SK-N-SH treated with all-trans-retinoic acid at 6 μM for 48 hours (cell line): Measurements from ENCODE around the gene ZMYND8.

Experiments used
- ATAC-seq: fragments of 200-7000 bp; cut with Tn5 transposase; 3 replicates; pipeline ENCODE4 v1.9.1; 2020; ENCODE audit warnings: mild to moderate bottlenecking, moderate library complexity
- ARNTL ChIP-seq: fragments of 450-650 bp; formaldehyde crosslinking; IDR thresholded peaks from 2 replicates; pipeline ENCODE4 v1.5.0; 2020; ENCODE audit warnings: low read depth, mild to moderate bottlenecking, moderate library complexity, borderline replicate concordance
- BACH2 ChIP-seq: fragments of 250-450 bp; sonication (Bioruptor Pico); IDR thresholded peaks from 2 replicates; pipeline ENCODE4 v1.9.0; 2021; ENCODE audit warnings: mild to moderate bottlenecking, borderline replicate concordance
- CSDC2 ChIP-seq: fragments of 250-450 bp; sonication (Bioruptor Pico); IDR thresholded peaks from 2 replicates; pipeline ENCODE4 v1.5.0; 2020; ENCODE audit warnings: mild to moderate bottlenecking, moderate library complexity
- CSRNP3 ChIP-seq: fragments of 250-450 bp; sonication (Bioruptor Pico); IDR thresholded peaks from 2 replicates; pipeline ENCODE4 v1.5.1; 2021; ENCODE audit warnings: mild to moderate bottlenecking, moderate library complexity
- ESRRG ChIP-seq: fragments of 250-450 bp; sonication (Bioruptor Pico); IDR thresholded peaks from 2 replicates; pipeline ENCODE4 v1.6.1; 2021; ENCODE audit warnings: mild to moderate bottlenecking
- GLIS3 ChIP-seq: fragments of 250-450 bp; sonication (Bioruptor Pico); IDR thresholded peaks from 2 replicates; pipeline ENCODE4 v1.5.0; 2020; ENCODE audit warnings: mild to moderate bottlenecking, moderate library complexity
- ISL1 ChIP-seq: fragments of 250-450 bp; sonication (Bioruptor Pico); IDR thresholded peaks from 2 replicates; pipeline ENCODE4 v2.1.2; 2022; ENCODE audit warnings: mild to moderate bottlenecking, moderate library complexity
- OSR1 ChIP-seq: fragments of 250-450 bp; sonication (Bioruptor Pico); IDR thresholded peaks from 2 replicates; pipeline ENCODE4 v1.8.0; 2022; ENCODE audit warnings: moderate library complexity, mild to moderate bottlenecking, inconsistent platforms
- PATZ1 ChIP-seq: fragments of 250-450 bp; sonication (Bioruptor Pico); IDR thresholded peaks from 2 replicates; pipeline ENCODE4 v1.8.0; 2020; ENCODE audit warnings: mild to moderate bottlenecking, moderate library complexity, borderline replicate concordance
- PPARA ChIP-seq: fragments of 250-450 bp; sonication (Bioruptor Pico); IDR thresholded peaks from 2 replicates; pipeline ENCODE4 v1.5.0; 2020; ENCODE audit warnings: mild to moderate bottlenecking, borderline replicate concordance
- RARB ChIP-seq: fragments of 250-450 bp; sonication (Bioruptor Pico); IDR thresholded peaks from 2 replicates; pipeline ENCODE4 v1.8.0; 2021; ENCODE audit warnings: mild to moderate bottlenecking, moderate library complexity
- SNAI2 ChIP-seq: fragments of 250-450 bp; sonication (Bioruptor Pico); IDR thresholded peaks from 2 replicates; pipeline ENCODE4 v1.5.0; 2020; ENCODE audit warnings: mild to moderate bottlenecking, moderate library complexity
- TCF4 ChIP-seq: fragments of 250-450 bp; sonication (Bioruptor Pico); IDR thresholded peaks from 2 replicates; pipeline ENCODE4 v1.8.0; 2021; ENCODE audit warnings: mild to moderate bottlenecking, moderate library complexity, borderline replicate concordance
- TOX ChIP-seq: fragments of 250-450 bp; sonication (Bioruptor Pico); IDR thresholded peaks from 2 replicates; pipeline ENCODE4 v1.8.0; 2021; ENCODE audit warnings: mild to moderate bottlenecking, moderate library complexity, borderline replicate concordance
- ZC3H10 ChIP-seq: fragments of 250-450 bp; sonication (Bioruptor Pico); IDR thresholded peaks from 2 replicates; pipeline ENCODE4 v1.5.1; 2021; ENCODE audit warnings: mild to moderate bottlenecking, moderate library complexity
- ZFP3 ChIP-seq: fragments of 250-450 bp; sonication (Bioruptor Pico); IDR thresholded peaks from 2 replicates; pipeline ENCODE4 v1.5.0; 2020; ENCODE audit warnings: mild to moderate bottlenecking, moderate library complexity
- ZFP30 ChIP-seq: fragments of 450-650 bp; formaldehyde crosslinking; IDR thresholded peaks from 2 replicates; pipeline ENCODE4 v1.5.0; 2022; ENCODE audit warnings: mild to moderate bottlenecking, moderate library complexity
- ZNF565 ChIP-seq: fragments of 450-650 bp; formaldehyde crosslinking; conservative IDR thresholded peaks from 2 replicates; pipeline ENCODE4 v1.5.0; 2020; ENCODE audit warnings: low read depth, mild to moderate bottlenecking, moderate library complexity
- ZNF70 ChIP-seq: fragments of 450-650 bp; formaldehyde crosslinking; IDR thresholded peaks from 2 replicates; pipeline ENCODE4 v1.5.0; 2020; ENCODE audit warnings: mild to moderate bottlenecking, moderate library complexity
- ZNF8 ChIP-seq: fragments of 450-650 bp; formaldehyde crosslinking; IDR thresholded peaks from 2 replicates; pipeline ENCODE4 v1.5.0; 2020; ENCODE audit warnings: mild to moderate bottlenecking, moderate library complexity
- TF ChIP-seq, protein P1 (sequence below): fragments of 250-450 bp; sonication (Bioruptor Pico); IDR thresholded peaks from 2 replicates; pipeline ENCODE4 v1.5.0; 2020; ENCODE audit warnings: mild to moderate bottlenecking, moderate library complexity

ZMYND8 gene

GRCh38 chr20:47230811-47231256, 125.7 kb downstream of the ZMYND8 start (continued):
- TF ChIP-seq, protein P1, sequence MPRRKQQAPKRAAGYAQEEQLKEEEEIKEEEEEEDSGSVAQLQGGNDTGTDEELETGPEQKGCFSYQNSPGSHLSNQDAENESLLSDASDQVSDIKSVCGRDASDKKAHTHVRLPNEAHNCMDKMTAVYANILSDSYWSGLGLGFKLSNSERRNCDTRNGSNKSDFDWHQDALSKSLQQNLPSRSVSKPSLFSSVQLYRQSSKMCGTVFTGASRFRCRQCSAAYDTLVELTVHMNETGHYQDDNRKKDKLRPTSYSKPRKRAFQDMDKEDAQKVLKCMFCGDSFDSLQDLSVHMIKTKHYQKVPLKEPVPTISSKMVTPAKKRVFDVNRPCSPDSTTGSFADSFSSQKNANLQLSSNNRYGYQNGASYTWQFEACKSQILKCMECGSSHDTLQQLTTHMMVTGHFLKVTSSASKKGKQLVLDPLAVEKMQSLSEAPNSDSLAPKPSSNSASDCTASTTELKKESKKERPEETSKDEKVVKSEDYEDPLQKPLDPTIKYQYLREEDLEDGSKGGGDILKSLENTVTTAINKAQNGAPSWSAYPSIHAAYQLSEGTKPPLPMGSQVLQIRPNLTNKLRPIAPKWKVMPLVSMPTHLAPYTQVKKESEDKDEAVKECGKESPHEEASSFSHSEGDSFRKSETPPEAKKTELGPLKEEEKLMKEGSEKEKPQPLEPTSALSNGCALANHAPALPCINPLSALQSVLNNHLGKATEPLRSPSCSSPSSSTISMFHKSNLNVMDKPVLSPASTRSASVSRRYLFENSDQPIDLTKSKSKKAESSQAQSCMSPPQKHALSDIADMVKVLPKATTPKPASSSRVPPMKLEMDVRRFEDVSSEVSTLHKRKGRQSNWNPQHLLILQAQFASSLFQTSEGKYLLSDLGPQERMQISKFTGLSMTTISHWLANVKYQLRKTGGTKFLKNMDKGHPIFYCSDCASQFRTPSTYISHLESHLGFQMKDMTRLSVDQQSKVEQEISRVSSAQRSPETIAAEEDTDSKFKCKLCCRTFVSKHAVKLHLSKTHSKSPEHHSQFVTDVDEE (CRISPR knock-in tag): no peak
- no peak for TF ChIP-seq GLIS3 (CRISPR knock-in tag)
- TF ChIP-seq ESRRG (CRISPR knock-in tag): no peak

GRCh38 chr20:47228654-47229053, 127.8 kb downstream of the ZMYND8 start:
- no peak for TF ChIP-seq ZNF8 (CRISPR knock-in tag)
- TF ChIP-seq ZFP30 (CRISPR knock-in tag): no peak
- no peak for TF ChIP-seq TOX
- TF ChIP-seq PPARA (CRISPR knock-in tag): no peak
- no peak for TF ChIP-seq OSR1 (CRISPR knock-in tag)
- no peak for TF ChIP-seq CSRNP3 (CRISPR knock-in tag)
- no peak for TF ChIP-seq ZNF565
- TF ChIP-seq ZFP3 (CRISPR knock-in tag): no peak
- no peak for TF ChIP-seq PATZ1 (CRISPR knock-in tag)
- no peak for TF ChIP-seq ZC3H10 (CRISPR knock-in tag)
- no peak for ATAC-seq

DNA sequence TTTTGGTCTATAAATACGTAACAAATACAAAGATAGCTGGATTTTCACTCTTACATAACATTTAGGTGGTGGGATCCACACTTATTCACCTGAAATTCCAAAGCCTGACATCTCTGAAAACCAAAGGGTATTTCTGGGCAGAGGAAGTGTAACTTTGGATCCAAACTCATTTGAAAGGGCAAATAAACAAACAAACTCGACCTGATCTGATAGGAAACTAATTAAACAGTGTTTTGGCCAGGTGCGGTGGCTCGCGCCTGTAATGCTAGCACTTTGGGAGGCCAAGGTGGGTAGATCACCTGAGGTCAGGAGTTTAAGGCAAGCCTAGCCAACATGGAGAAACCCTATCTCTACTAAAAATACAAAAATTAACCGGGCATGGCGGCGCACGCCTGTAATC, 128.9 kb downstream of the ZMYND8 start:
- no peak for ATAC-seq
- no peak for TF ChIP-seq CSRNP3 (CRISPR knock-in tag)
- TF ChIP-seq ARNTL: no peak
- no peak for TF ChIP-seq ZNF8 (CRISPR knock-in tag)
- TF ChIP-seq TCF4: no peak
- no peak for TF ChIP-seq GLIS3 (CRISPR knock-in tag)
- no peak for TF ChIP-seq SNAI2 (CRISPR knock-in tag)

GRCh38 chr20:47227119-47227518, 129.4 kb downstream of the ZMYND8 start:
- TF ChIP-seq TCF4 (no peak), ZFP30 (CRISPR knock-in tag) (no peak), CSDC2 (CRISPR knock-in tag) (no peak), BACH2 (CRISPR knock-in tag) (no peak), ARNTL (no peak), ISL1 (no peak), GLIS3 (CRISPR knock-in tag) (no peak), PATZ1 (CRISPR knock-in tag) (no peak), RARB (no peak), OSR1 (CRISPR knock-in tag) (no peak), ZFP3 (CRISPR knock-in tag) (no peak), ZC3H10 (CRISPR knock-in tag) (no peak), ZNF70 (CRISPR knock-in tag) (no peak), CSRNP3 (CRISPR knock-in tag) (no peak), PPARA (CRISPR knock-in tag) (no peak), ESRRG (CRISPR knock-in tag) (no peak)
- TF ChIP-seq, protein P1 (CRISPR knock-in tag): no peak
- ATAC-seq: no peak
